Kidney (tissue), 14 donors: ENCODE results near the gene PLB1. TPM values are rescaled to one million over a fixed set of nuclear protein-coding genes. Genes with fewer than 3 reads are reported as not detected.
A peak's percentile ranks its signal among the peaks of the same experiment; 100 is the strongest.

Experiments
- DNase-seq, 5 donors: peaks; one replicate each; pipeline ENCODE4 v3.0.0-alpha.2; 2013 to 2020
- FAIRE-seq: peaks from 2 replicates; lab custom pipeline; 2012; peaks lifted over from hg19 to GRCh38; lab: Jason Lieb, UNC
- H3K27ac ChIP-seq, 2 donors: one replicate each; pipeline ENCODE4 v1.7.0; 2013; ENCODE audit warnings: low read depth in 2 of 2, low read length in 2 of 2, inconsistent platforms in 1 of 2
- H3K27me3 ChIP-seq: one replicate; pipeline ENCODE4 v1.7.1; 2013; ENCODE audit warnings: low read length, inconsistent platforms; ENCODE audit not compliant: control insufficient read depth, insufficient read depth
- H3K36me3 ChIP-seq, 3 donors: one replicate each; pipeline versions ENCODE4 v1.7.0 to v1.7.1; 2013; ENCODE audit warnings: low read length in 3 of 3, control low read depth in 1 of 3, inconsistent platforms in 1 of 3; ENCODE audit not compliant: insufficient read depth in 3 of 3, control insufficient read depth in 2 of 3
- H3K4me1 ChIP-seq, 3 donors: one replicate each; pipeline versions ENCODE4 v1.7.0 to v1.7.1; 2013; ENCODE audit warnings: low read length in 3 of 3, inconsistent platforms in 1 of 3, low read depth in 1 of 3; ENCODE audit not compliant: control insufficient read depth in 2 of 3, insufficient read depth in 2 of 3
- H3K4me3 ChIP-seq, 3 donors: one replicate each; pipeline versions ENCODE4 v1.7.0 to v1.8.1; 2013; ENCODE audit warnings: low read length in 3 of 3, control low read depth in 1 of 3, inconsistent platforms in 1 of 3
- H3K9ac ChIP-seq, 3 donors: one replicate each; pipeline versions ENCODE4 v1.7.0 to v1.7.1; 2013; ENCODE audit warnings: low read length in 3 of 3, control low read depth in 1 of 3, inconsistent platforms in 1 of 3
- H3K9me3 ChIP-seq, 3 donors: one replicate each; pipeline versions ENCODE4 v1.7.0 to v1.7.1; 2013; ENCODE audit warnings: low read length in 3 of 3, control low read depth in 1 of 3, inconsistent platforms in 1 of 3; ENCODE audit not compliant: control insufficient read depth in 2 of 3, insufficient read depth in 1 of 3
- intact Hi-C: fragments of 100-400 bp; cut with DNase I; formaldehyde crosslinking; loops from one replicate; pipeline ENCODE4 v1.11.1; 2022
- polyA plus RNA-seq: library from polyadenylated mRNA; stranded (reverse); fragments of 350-450 nt; fragmentation: Illumina TruSeq; extraction: RNeasy Lipid Tissue Mini Kit (QIAGEN cat#74804); gene quantifications from one replicate; pipeline ENCODE4 v1.2.3, GENCODE V29; 2014; ENCODE audit warnings: low read depth, low replicate concordance; ENCODE audit not compliant: insufficient read depth
- total RNA-seq: library from RNA; stranded (reverse); fragmentation: NEBNext Ultra II Directional; extraction: Animal tissue kit (Norgen Biotek cat#: 25700); gene quantifications from one replicate; pipeline ENCODE4 v1.2.1, GENCODE V29; 2021
- TF ChIP-seq, protein P1 (sequence below): IDR thresholded peaks from 3 replicates; pipeline ENCODE4 v1.5.1; 2012; ENCODE audit warnings: mild to moderate bottlenecking, moderate library complexity, borderline replicate concordance; ENCODE audit not compliant: insufficient read depth; ENCODE audit errors: extremely low read depth
- donor health status: control.
- donor health status: control.
- donor health status: control.
- donor health status: control.
- donor health status: control.
- donor health status: DM: yes; HTN: yes; CAD: no.
- donor health status: Normal renal cell carcinoma (clear cell type).

The PLB1 gene
- total and polyA plus RNA-seq, 2 donors from 2014 or later: 0.95 to 6.8 TPM

GRCh38 chr2:28620291-28620793, 124.5 kb downstream of the PLB1 start:
- Histone ChIP-seq H3K9me3 (no peaks in the 10 kb centered on the region), H3K27me3 (no peaks in the 10 kb centered on the region), H3K9ac (peak overlapping the region in 1 of 3 donors; percentile 2), H3K27ac (no peak overlapping the region), H3K36me3 (no peaks in the 10 kb centered on the region), H3K4me1 (peaks cover 6 to 22% (median 11%) of the 10 kb centered on the region in 3 donors), H3K4me3 (no peak overlapping the region)
- TF ChIP-seq, protein P1, sequence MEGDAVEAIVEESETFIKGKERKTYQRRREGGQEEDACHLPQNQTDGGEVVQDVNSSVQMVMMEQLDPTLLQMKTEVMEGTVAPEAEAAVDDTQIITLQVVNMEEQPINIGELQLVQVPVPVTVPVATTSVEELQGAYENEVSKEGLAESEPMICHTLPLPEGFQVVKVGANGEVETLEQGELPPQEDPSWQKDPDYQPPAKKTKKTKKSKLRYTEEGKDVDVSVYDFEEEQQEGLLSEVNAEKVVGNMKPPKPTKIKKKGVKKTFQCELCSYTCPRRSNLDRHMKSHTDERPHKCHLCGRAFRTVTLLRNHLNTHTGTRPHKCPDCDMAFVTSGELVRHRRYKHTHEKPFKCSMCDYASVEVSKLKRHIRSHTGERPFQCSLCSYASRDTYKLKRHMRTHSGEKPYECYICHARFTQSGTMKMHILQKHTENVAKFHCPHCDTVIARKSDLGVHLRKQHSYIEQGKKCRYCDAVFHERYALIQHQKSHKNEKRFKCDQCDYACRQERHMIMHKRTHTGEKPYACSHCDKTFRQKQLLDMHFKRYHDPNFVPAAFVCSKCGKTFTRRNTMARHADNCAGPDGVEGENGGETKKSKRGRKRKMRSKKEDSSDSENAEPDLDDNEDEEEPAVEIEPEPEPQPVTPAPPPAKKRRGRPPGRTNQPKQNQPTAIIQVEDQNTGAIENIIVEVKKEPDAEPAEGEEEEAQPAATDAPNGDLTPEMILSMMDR: no peak
- FAIRE-seq: no peak
- peak in 1 of 5 donors; percentile 65 for DNase-seq
- intact Hi-C loops: no loop called here

- intact Hi-C loops: no loop called here
- H3K4me3 ChIP-seq: no peak overlapping the region
- H3K9ac ChIP-seq: peak overlapping the region in 1 of 3 donors; percentile 2
Measured at GRCh38 chr2:28620801-28621171, 124.9 kb downstream of the PLB1 start.

GRCh38 chr2:28621172-28622100, 125.6 kb downstream of the PLB1 start:
- Histone ChIP-seq H3K27ac (peak overlapping the region; percentile 69 to 87), H3K4me3 (peak overlapping the region in 1 of 3 donors; percentile 9), H3K36me3 (no peaks in the 10 kb centered on the region), H3K9me3 (no peaks in the 10 kb centered on the region), H3K9ac (peak overlapping the region in 1 of 3 donors; percentile 2), H3K4me1 (peaks cover 6 to 24% (median 14%) of the 10 kb centered on the region in 3 donors), H3K27me3 (no peaks in the 10 kb centered on the region)
- intact Hi-C loops: no loop called here
- peak in 4 of 5 donors; percentile 75 to 92 (median 84) for DNase-seq
- TF ChIP-seq, protein P1: peak; percentile 12
- peak; percentile 82 for FAIRE-seq

More at GRCh38 chr2:28620801-28621171, 124.9 kb downstream of the PLB1 start:
- DNase-seq (no peak), FAIRE-seq (no peak)
- Histone ChIP-seq H3K4me1 (peaks cover 6 to 22% (median 14%) of the 10 kb centered on the region in 3 donors), H3K27ac (peak overlapping the region; percentile 69 to 87), H3K27me3 (no peaks in the 10 kb centered on the region), H3K36me3 (no peaks in the 10 kb centered on the region), H3K9me3 (no peaks in the 10 kb centered on the region)
- TF ChIP-seq, protein P1: no peak
